ENCODE results near the gene MIOX.

MIOX gene

DNA sequence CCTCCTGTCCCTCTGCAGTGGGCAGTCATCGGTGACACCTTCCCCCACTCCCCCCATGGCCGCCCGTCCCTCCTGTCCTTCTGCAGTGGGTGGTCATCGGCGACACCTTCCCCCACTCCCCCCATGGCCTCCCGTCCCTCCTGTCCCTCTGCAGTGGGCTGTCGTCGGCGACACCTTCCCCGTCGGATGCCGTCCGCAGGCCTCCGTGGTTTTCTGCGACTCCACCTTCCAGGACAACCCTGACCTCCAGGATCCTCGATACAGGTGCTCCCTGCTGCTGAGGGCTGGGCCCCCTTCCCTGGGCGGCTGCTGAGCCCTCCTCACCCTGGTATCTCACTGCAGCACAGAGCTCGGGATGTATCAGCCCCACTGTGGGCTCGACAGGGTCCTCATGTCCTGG lies 2.2 kb downstream of the MIOX start:
- no peaks in the 10 kb centered on the region for H3K36me3 Mint-ChIP-seq (ENCODE audit: low read depth)
- H3K27ac Mint-ChIP-seq: no peak overlapping the region
- DNase-seq: no peak
- peaks cover 10% of the 10 kb centered on the region for H3K27me3 Mint-ChIP-seq (ENCODE audit: low read depth, poor library complexity)
- H3K4me1 Mint-ChIP-seq: peaks cover 34% of the 10 kb centered on the region
- TF ChIP-seq, protein P1, sequence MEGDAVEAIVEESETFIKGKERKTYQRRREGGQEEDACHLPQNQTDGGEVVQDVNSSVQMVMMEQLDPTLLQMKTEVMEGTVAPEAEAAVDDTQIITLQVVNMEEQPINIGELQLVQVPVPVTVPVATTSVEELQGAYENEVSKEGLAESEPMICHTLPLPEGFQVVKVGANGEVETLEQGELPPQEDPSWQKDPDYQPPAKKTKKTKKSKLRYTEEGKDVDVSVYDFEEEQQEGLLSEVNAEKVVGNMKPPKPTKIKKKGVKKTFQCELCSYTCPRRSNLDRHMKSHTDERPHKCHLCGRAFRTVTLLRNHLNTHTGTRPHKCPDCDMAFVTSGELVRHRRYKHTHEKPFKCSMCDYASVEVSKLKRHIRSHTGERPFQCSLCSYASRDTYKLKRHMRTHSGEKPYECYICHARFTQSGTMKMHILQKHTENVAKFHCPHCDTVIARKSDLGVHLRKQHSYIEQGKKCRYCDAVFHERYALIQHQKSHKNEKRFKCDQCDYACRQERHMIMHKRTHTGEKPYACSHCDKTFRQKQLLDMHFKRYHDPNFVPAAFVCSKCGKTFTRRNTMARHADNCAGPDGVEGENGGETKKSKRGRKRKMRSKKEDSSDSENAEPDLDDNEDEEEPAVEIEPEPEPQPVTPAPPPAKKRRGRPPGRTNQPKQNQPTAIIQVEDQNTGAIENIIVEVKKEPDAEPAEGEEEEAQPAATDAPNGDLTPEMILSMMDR (IDR thresholded peaks at IDR 0.05): no peak
- no peaks in the 10 kb centered on the region for H3K9me3 Mint-ChIP-seq
- no peak overlapping the region for H3K4me3 Mint-ChIP-seq

DNA sequence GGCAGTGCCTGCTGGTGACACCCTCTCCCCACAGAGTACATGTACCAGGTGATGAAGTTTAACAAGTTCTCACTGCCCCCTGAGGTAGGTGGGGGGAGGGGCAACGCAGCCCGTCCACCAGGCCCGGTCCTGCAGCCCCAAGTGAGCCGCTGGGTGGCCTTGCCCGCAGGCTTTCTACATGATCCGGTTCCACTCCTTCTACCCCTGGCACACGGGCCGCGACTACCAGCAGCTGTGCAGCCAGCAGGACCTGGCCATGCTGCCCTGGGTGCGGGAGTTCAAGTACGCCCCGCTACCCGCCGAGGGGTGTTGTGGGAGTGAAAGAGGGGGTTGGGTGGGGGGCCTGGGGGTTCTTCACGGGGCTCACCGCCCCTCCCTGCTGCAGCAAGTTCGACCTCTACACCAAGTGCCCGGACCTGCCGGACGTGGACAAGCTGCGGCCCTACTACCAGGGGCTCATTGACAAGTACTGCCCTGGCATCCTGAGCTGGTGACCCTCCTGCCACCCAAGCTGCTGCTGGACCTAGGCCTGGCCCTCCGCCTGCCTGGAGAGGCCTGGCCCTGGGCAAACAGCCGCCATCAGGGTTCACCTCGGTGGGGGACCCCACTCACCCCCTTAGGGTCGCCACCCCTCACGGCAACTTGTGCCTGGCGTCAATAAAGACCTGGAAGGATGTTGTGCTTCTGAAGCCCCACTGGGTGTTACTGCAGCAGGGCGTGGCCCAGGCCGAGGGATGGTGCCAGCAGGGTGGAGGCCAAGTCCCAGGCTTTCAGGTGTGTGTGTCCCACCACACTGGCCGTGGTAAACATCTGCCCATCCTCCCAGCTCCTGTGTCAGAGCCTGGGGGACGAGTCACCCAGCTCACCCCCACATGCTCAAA lies 2.9 kb downstream of the MIOX start:
- Mint-ChIP-seq H3K9me3 (no peaks in the 10 kb centered on the region), H3K27ac (no peak overlapping the region), H3K4me3 (no peak overlapping the region), H3K27me3 (ENCODE audit: low read depth, poor library complexity) (peaks cover 14% of the 10 kb centered on the region), H3K36me3 (ENCODE audit: low read depth) (no peaks in the 10 kb centered on the region), H3K4me1 (peaks cover 29% of the 10 kb centered on the region)
- no peak for DNase-seq
- TF ChIP-seq, protein P1 (IDR thresholded peaks at IDR 0.05): no peak

DNA sequence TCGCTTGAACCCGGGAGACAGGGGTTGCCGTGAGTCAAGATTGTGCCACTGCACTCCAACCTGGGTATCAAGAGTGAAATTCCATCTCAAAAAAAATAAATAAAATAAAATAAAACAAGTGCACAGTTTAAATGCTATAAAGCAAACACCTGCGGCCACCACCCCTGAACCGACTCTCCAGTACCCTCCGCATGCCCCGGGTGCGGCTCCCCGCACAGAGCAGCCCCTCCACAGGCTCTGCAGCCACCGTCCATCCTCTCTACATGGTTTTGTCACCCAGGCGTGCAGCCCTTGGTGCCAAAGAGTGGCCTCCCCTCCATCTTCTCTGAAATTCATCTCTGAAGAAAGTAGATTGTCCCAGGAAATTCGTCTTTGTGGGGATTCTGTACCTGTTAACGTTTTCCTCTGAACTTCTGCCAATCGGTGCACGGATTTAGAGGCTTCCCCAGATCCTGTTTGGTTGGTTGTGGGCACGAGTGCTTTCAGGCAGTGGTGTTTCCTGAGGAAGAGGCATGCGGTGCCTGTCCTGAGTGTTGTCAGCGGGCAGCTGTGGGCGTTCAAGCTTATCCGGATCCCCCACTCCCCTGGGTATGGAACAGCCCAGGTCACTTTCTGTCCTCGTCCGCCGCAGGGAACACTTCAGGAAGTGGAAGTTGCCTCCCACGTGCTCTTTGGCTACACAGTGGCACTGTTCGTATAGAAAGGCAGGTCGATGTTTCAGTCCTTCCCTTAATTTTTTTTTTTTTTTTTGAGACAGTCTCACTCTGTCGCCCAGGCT lies 4.1 kb downstream of the MIOX start:
- Mint-ChIP-seq H3K9me3 (no peaks in the 10 kb centered on the region), H3K4me1 (peaks cover 22% of the 10 kb centered on the region), H3K4me3 (peak overlapping the region; percentile 15), H3K27ac (peak overlapping the region; percentile 39), H3K27me3 (ENCODE audit: low read depth, poor library complexity) (peaks cover 10% of the 10 kb centered on the region), H3K36me3 (ENCODE audit: low read depth) (no peaks in the 10 kb centered on the region)
- TF ChIP-seq, protein P1 (IDR thresholded peaks at IDR 0.05): no peak
- no peak for DNase-seq

DNA sequence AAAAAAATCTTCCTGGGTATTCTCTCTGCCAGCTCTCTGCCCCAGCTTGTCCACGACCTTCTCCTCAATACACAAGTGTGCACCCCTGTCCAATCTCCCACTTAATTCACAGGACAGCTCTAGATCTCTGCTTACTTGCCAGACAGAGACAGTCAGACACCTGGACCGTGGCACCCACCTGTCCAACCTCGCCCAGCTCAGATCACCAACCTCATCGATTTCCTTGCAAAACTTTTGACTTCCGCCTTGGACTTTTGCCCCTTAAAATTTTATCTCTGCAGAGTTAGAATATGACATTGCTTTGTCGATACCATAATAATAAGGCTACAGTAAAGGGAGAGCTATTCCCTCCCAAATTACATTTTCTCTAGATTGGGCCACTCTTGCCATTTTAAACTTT lies 10.4 kb downstream of the MIOX start:
- TF ChIP-seq, protein P1 (IDR thresholded peaks at IDR 0.05): no peak
- Mint-ChIP-seq H3K27ac (no peak overlapping the region), H3K4me1 (peaks cover 20% of the 10 kb centered on the region), H3K4me3 (no peak overlapping the region), H3K36me3 (ENCODE audit: low read depth) (no peaks in the 10 kb centered on the region), H3K9me3 (no peaks in the 10 kb centered on the region), H3K27me3 (ENCODE audit: low read depth, poor library complexity) (peaks cover 11% of the 10 kb centered on the region)
- no peak for DNase-seq

DNA sequence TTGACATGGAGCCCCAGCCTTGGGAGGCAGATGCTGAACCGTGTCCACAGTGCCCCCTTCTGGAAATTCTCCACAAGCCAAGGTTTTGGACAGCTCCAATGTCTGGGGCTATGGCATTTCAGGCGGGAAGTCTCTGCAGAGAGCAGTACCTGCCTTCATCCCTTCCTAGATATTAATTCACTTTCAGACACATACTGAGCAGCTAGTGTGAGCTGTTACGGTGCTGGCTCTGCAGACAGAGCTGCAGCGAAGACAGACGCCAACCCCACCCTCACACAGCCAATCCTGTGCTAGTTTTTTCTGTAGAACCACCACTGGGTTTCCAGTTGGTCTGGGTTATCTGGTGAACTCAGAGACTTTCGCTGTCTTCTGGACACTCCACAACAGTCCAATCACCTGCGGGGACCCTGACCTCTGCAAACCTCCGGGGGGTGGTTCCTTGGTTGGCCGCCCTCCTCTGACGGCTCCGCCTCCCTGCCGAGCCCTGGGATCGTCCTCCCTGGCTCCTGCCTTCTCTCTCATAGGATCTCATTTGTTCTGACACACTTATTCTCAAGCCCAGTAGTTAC lies 11.7 kb downstream of the MIOX start:
- Mint-ChIP-seq H3K27me3 (ENCODE audit: low read depth, poor library complexity) (peaks cover 13% of the 10 kb centered on the region), H3K36me3 (ENCODE audit: low read depth) (no peaks in the 10 kb centered on the region), H3K27ac (peak overlapping the region; percentile 46), H3K4me1 (peaks cover 20% of the 10 kb centered on the region), H3K9me3 (no peaks in the 10 kb centered on the region), H3K4me3 (peak overlapping the region; percentile 15)
- DNase-seq: peak; percentile 71
- TF ChIP-seq, protein P1 (IDR thresholded peaks at IDR 0.05): peak; percentile 56
